Measurements from ENCODE around the gene IL1A.

- TF ChIP-seq LEF1 (IDR thresholded peaks at IDR 0.05; ENCODE audit: borderline replicate concordance) = no peak
- no peak for TF ChIP-seq SP1 (IDR thresholded peaks at IDR 0.05)
- no peak for TF ChIP-seq FOXK2 (IDR thresholded peaks at IDR 0.05)
- TF ChIP-seq PKNOX1 (IDR thresholded peaks at IDR 0.05) = no peak
Observed at GRCh38 chr2:112811841-112812306, 27.6 kb upstream of the IL1A start.
